ENCODE results near the gene TMEM123.

TMEM123 gene

GRCh38 chr11:102431404-102431803, 21.2 kb downstream of the TMEM123 start:
- H3K4me3 ChIP-seq (IDR thresholded peaks at IDR 0.05; ENCODE audit: insufficient read depth, low read depth, low read length), result no peak overlapping the region
- H3K27me3 ChIP-seq (ENCODE audit: insufficient read depth, low read depth), result no peaks in the 10 kb centered on the region
- H2AFZ ChIP-seq (ENCODE audit: low read depth), result no peak overlapping the region
- peak overlapping the region; percentile 93 for H3K27ac ChIP-seq
- H3K36me3 ChIP-seq (ENCODE audit: insufficient read depth), result no peaks in the 10 kb centered on the region
- TF ChIP-seq CTCF (conservative IDR thresholded peaks at IDR 0.05; ENCODE audit: low read depth, low read length), result no peak
- H3K4me2 ChIP-seq, result peak overlapping the region; percentile 46
- H3K79me2 ChIP-seq (ENCODE audit: insufficient read depth, low read depth), result peaks cover 50% of the 10 kb centered on the region
- peaks cover 62% of the 10 kb centered on the region for H3K4me1 ChIP-seq (ENCODE audit: low read depth, poor library complexity, severe bottlenecking)
- 0 out of 2 replicates have a peak overlapping the region, but pooled peaks have one; percentile 36 for H3K9ac ChIP-seq
- no peaks in the 10 kb centered on the region for H4K20me1 ChIP-seq (ENCODE audit: insufficient read depth)

GRCh38 chr11:102430158-102430836, 22.3 kb downstream of the TMEM123 start:
- H3K27me3 ChIP-seq (ENCODE audit: insufficient read depth, low read depth), result no peaks in the 10 kb centered on the region
- H3K27ac ChIP-seq, result peak overlapping the region; percentile 93
- peaks cover 55% of the 10 kb centered on the region for H3K79me2 ChIP-seq (ENCODE audit: insufficient read depth, low read depth)
- H2AFZ ChIP-seq (ENCODE audit: low read depth), result no peak overlapping the region
- H3K36me3 ChIP-seq (ENCODE audit: insufficient read depth), result no peaks in the 10 kb centered on the region
- no peak for TF ChIP-seq CTCF (conservative IDR thresholded peaks at IDR 0.05; ENCODE audit: low read depth, low read length)
- peak overlapping the region; percentile 36; the same call in 1 of the 2 replicates for H3K9ac ChIP-seq
- H3K4me2 ChIP-seq, result peak overlapping the region; percentile 46
- peaks cover 64% of the 10 kb centered on the region for H3K4me1 ChIP-seq (ENCODE audit: low read depth, poor library complexity, severe bottlenecking)
- H3K4me3 ChIP-seq (IDR thresholded peaks at IDR 0.05; ENCODE audit: insufficient read depth, low read depth, low read length), result no peak overlapping the region
- H4K20me1 ChIP-seq (ENCODE audit: insufficient read depth), result no peaks in the 10 kb centered on the region

- H4K20me1 ChIP-seq (ENCODE audit: insufficient read depth), result no peaks in the 10 kb centered on the region
- H3K79me2 ChIP-seq (ENCODE audit: insufficient read depth, low read depth), result peaks cover 56% of the 10 kb centered on the region
- peak overlapping the region; percentile 46 for H3K4me2 ChIP-seq
- H2AFZ ChIP-seq (ENCODE audit: low read depth), result no peak overlapping the region
- no peaks in the 10 kb centered on the region for H3K27me3 ChIP-seq (ENCODE audit: insufficient read depth, low read depth)
- peak overlapping the region; percentile 36; the same call in 1 of the 2 replicates for H3K9ac ChIP-seq
- no peak overlapping the region for H3K4me3 ChIP-seq (IDR thresholded peaks at IDR 0.05; ENCODE audit: insufficient read depth, low read depth, low read length)
- H3K36me3 ChIP-seq (ENCODE audit: insufficient read depth), result no peaks in the 10 kb centered on the region
- H3K4me1 ChIP-seq (ENCODE audit: low read depth, poor library complexity, severe bottlenecking), result peaks cover 68% of the 10 kb centered on the region
- peak overlapping the region; percentile 93 for H3K27ac ChIP-seq
- 0 out of 2 replicates have a peak, but pooled peaks have one; percentile 17 for TF ChIP-seq CTCF (conservative IDR thresholded peaks at IDR 0.05; ENCODE audit: low read depth, low read length)
Observed at GRCh38 chr11:102429691-102430090, 22.9 kb downstream of the TMEM123 start.

GRCh38 chr11:102429226-102429625, 23.3 kb downstream of the TMEM123 start:
- Histone ChIP-seq H3K4me1 (ENCODE audit: low read depth, poor library complexity, severe bottlenecking) (peaks cover 70% of the 10 kb centered on the region), H3K4me2 (peak overlapping the region; percentile 46), H3K79me2 (ENCODE audit: insufficient read depth, low read depth) (peaks cover 56% of the 10 kb centered on the region), H3K9ac (peak overlapping the region; percentile 36; the same call in 1 of the 2 replicates), H4K20me1 (ENCODE audit: insufficient read depth) (no peaks in the 10 kb centered on the region), H3K4me3 (IDR thresholded peaks at IDR 0.05; ENCODE audit: insufficient read depth, low read depth, low read length) (no peak overlapping the region), H2AFZ (ENCODE audit: low read depth) (no peak overlapping the region), H3K36me3 (ENCODE audit: insufficient read depth) (no peaks in the 10 kb centered on the region), H3K27me3 (ENCODE audit: insufficient read depth, low read depth) (no peaks in the 10 kb centered on the region), H3K27ac (peak overlapping the region; percentile 93)
- TF ChIP-seq CTCF (conservative IDR thresholded peaks at IDR 0.05; ENCODE audit: low read depth, low read length), result no peak
